Panc1 (cell line): ENCODE measurements around the gene KLHL3. TPM values are rescaled to one million over a fixed set of nuclear protein-coding genes. Genes with fewer than 3 reads are reported as not detected.

Experiments used
- ATAC-seq: fragments of 200-7000 bp; cut with Tn5 transposase; 2 replicates; pipeline ENCODE4 v1.9.1; 2020; ENCODE audit warnings: mild to moderate bottlenecking, moderate library complexity
- BruUV-seq: library from RNA; stranded (reverse); fragments of 400-500 nt; replicated peaks from 2 replicates; lab custom pipeline; 2021; lab: Mats Ljungman, UMichigan
- CTCF ChIA-PET: fragments of 300-600 bp; sonication (Branson Sonifier 250); formaldehyde crosslinking; loops from one replicate; lab custom pipeline; 2022; ENCODE audit warnings: antibody characterized with exemption; lab: Charles Lee
- POLR2A ChIA-PET: fragments of 300-600 bp; sonication (Branson Sonifier 250); formaldehyde crosslinking; loops from one replicate; lab custom pipeline; 2022; ENCODE audit warnings: antibody characterized with exemption; lab: Charles Lee
- DNase-seq: peaks from one replicate; pipeline ENCODE4 v3.0.0-alpha.2; 2010; ENCODE audit warnings: low read depth, low spot score
- H3K27ac ChIP-seq: 2 replicates; pipeline ENCODE4 v1.5.1; 2011; ENCODE audit warnings: mild to moderate bottlenecking, low read length, inconsistent platforms
- H3K27me3 ChIP-seq: fragments of 200-500 bp; sonication (Bioruptor generic); 2 replicates; pipeline ENCODE4 v1.6.0; 2014; ENCODE audit warnings: low read length, inconsistent platforms; ENCODE audit not compliant: control insufficient read depth, insufficient read depth
- H3K36me3 ChIP-seq: fragments of 200-500 bp; sonication (Bioruptor generic); 2 replicates; pipeline ENCODE4 v1.5.1; 2014; ENCODE audit warnings: inconsistent platforms, mild to moderate bottlenecking, low read length, moderate library complexity; ENCODE audit not compliant: control insufficient read depth, insufficient read depth
- H3K4me1 ChIP-seq: 2 replicates; pipeline ENCODE4 v1.5.1; 2011; ENCODE audit warnings: inconsistent platforms, mild to moderate bottlenecking, low read length, moderate library complexity; ENCODE audit not compliant: control insufficient read depth, insufficient read depth
- H3K4me3 ChIP-seq, 2 experiments: 2 replicates each; pipeline ENCODE4 v1.5.1; 2011 to 2012; ENCODE audit warnings: low read depth in 2 of 2, low read length in 2 of 2, mild to moderate bottlenecking in 2 of 2, inconsistent platforms in 1 of 2, moderate library complexity in 1 of 2
- H3K9me3 ChIP-seq: fragments of 200-500 bp; sonication (Bioruptor generic); 2 replicates; pipeline ENCODE4 v1.5.1; 2014; ENCODE audit warnings: low read depth, mild to moderate bottlenecking, inconsistent platforms, low read length, moderate library complexity; ENCODE audit not compliant: control insufficient read depth, insufficient read depth
- POLR2AphosphoS5 ChIP-seq: IDR thresholded peaks from 2 replicates; pipeline ENCODE4 v1.6.1; 2012; ENCODE audit warnings: mild to moderate bottlenecking, low read depth, low read length, moderate library complexity
- SIN3A ChIP-seq: IDR thresholded peaks from 2 replicates; pipeline ENCODE4 v1.6.1; 2012; ENCODE audit warnings: low read depth, mild to moderate bottlenecking, low read length, moderate library complexity, borderline replicate concordance; ENCODE audit not compliant: insufficient read depth
- TCF7L2 ChIP-seq: IDR thresholded peaks from 2 replicates; pipeline ENCODE4 v1.6.1; 2011; ENCODE audit warnings: mild to moderate bottlenecking, low read depth, low read length, inconsistent platforms
- in situ Hi-C: cut with HindIII; loops from 2 replicates; pipeline ENCODE4 v1.10.0; 2016; ENCODE audit warnings: low sequenced_read_pairs, low pct_unique_long_range_greater_than_20kb
- intact Hi-C: fragments of 100-400 bp; cut with micrococcal nuclease; formaldehyde crosslinking; loops from one replicate; pipeline ENCODE4 v1.10.0; 2022; ENCODE audit not compliant: unreplicated experiment
- total RNA-seq: library from RNA; stranded (reverse); gene quantifications from one replicate; pipeline ENCODE4 v1.2.1, GENCODE V29; 2021; ENCODE audit not compliant: unreplicated experiment
- TF ChIP-seq, protein P1 (sequence below), 2 experiments: IDR thresholded peaks; 2 replicates each; pipeline ENCODE4 v1.6.1; 2011 to 2012; ENCODE audit warnings: low read depth in 2 of 2, control low read depth in 1 of 2, low read length in 1 of 2, mild to moderate bottlenecking in 1 of 2, moderate library complexity in 1 of 2; ENCODE audit not compliant: insufficient read depth in 1 of 2
- TF ChIP-seq, protein P2 (sequence below): fragments of 450-650 bp; IDR thresholded peaks from 2 replicates; pipeline ENCODE4 v1.5.1; 2017; ENCODE audit warnings: mild to moderate bottlenecking

KLHL3 gene
- total RNA-seq, 1 experiment from 2014 or later = 1.9 TPM

DNA sequence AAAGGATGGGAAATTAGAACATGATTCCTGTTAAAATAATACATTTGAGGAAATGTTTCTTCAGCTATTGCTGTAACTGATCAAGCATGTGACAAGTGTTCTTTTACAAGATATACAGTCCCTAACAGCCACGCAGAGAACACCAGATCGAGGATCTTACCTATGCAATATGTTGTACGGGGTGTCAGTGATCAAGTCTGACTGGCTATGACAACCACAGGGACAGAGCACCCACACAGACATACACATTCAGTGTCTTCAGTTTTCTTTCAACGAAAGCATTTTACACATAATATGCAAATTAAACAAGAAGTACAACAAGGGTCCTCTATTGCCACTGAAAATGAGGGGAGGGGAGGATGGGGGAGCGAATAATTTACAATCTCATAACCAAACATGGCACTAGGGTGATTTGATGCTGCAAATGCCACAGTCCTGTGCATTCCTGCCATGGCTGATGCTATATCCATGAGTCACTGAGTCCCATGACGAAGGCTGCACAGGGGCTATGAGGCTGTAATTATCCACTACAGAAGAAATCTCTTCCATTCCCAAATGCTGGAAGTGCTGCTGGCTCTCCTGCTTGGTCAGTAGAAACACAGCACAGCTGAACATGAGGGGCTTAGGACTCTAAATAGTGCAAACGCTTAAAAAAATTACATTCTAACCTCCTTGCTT is 118.2 kb downstream of the KLHL3 start:
- Histone ChIP-seq H3K27ac (no peak overlapping the region), H3K36me3 (no peaks in the 10 kb centered on the region), H3K4me1 (no peaks in the 10 kb centered on the region), H3K4me3 (no peak overlapping the region), H3K9me3 (no peaks in the 10 kb centered on the region), H3K27me3 (no peaks in the 10 kb centered on the region)
- ChIA-PET CTCF (no interaction called here), POLR2A (no interaction called here)
- ATAC-seq (no peak), DNase-seq (peak; percentile 39)
- BruUV-seq = no TSS peak
- intact Hi-C loops = no loop called here
- TF ChIP-seq TCF7L2 = no peak
- no peak for TF ChIP-seq SIN3A
- TF ChIP-seq, protein P1, sequence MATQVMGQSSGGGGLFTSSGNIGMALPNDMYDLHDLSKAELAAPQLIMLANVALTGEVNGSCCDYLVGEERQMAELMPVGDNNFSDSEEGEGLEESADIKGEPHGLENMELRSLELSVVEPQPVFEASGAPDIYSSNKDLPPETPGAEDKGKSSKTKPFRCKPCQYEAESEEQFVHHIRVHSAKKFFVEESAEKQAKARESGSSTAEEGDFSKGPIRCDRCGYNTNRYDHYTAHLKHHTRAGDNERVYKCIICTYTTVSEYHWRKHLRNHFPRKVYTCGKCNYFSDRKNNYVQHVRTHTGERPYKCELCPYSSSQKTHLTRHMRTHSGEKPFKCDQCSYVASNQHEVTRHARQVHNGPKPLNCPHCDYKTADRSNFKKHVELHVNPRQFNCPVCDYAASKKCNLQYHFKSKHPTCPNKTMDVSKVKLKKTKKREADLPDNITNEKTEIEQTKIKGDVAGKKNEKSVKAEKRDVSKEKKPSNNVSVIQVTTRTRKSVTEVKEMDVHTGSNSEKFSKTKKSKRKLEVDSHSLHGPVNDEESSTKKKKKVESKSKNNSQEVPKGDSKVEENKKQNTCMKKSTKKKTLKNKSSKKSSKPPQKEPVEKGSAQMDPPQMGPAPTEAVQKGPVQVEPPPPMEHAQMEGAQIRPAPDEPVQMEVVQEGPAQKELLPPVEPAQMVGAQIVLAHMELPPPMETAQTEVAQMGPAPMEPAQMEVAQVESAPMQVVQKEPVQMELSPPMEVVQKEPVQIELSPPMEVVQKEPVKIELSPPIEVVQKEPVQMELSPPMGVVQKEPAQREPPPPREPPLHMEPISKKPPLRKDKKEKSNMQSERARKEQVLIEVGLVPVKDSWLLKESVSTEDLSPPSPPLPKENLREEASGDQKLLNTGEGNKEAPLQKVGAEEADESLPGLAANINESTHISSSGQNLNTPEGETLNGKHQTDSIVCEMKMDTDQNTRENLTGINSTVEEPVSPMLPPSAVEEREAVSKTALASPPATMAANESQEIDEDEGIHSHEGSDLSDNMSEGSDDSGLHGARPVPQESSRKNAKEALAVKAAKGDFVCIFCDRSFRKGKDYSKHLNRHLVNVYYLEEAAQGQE (IDR thresholded peaks at IDR 0.05; ENCODE audit: insufficient read depth in 1 of 2, low read depth in 2 of 2, low read length in 1 of 2) = no peak
- no peak for TF ChIP-seq POLR2AphosphoS5
- TF ChIP-seq, protein P2, sequence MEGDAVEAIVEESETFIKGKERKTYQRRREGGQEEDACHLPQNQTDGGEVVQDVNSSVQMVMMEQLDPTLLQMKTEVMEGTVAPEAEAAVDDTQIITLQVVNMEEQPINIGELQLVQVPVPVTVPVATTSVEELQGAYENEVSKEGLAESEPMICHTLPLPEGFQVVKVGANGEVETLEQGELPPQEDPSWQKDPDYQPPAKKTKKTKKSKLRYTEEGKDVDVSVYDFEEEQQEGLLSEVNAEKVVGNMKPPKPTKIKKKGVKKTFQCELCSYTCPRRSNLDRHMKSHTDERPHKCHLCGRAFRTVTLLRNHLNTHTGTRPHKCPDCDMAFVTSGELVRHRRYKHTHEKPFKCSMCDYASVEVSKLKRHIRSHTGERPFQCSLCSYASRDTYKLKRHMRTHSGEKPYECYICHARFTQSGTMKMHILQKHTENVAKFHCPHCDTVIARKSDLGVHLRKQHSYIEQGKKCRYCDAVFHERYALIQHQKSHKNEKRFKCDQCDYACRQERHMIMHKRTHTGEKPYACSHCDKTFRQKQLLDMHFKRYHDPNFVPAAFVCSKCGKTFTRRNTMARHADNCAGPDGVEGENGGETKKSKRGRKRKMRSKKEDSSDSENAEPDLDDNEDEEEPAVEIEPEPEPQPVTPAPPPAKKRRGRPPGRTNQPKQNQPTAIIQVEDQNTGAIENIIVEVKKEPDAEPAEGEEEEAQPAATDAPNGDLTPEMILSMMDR = no peak
- in situ Hi-C loops = no loop called here

DNA sequence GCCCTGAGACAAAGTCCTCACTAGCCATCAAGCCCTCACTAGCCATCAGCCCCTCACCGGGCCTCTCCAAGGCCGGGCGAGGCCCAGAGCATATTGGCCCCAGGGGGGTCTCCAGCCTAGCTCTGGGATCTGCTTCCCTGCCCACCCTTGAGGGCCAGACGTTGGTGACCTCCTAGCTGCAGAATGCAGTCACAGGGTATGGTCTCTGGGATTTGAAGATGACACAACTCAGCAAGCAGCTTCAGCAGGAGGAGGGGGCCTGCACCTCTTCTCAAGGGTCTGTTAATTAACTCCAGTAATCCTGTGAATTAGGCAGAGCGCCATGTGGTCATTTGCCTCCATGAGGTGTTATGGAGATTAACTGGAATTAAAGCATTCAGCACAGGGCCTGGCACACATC is 119.8 kb downstream of the KLHL3 start:
- Histone ChIP-seq H3K36me3 (no peaks in the 10 kb centered on the region), H3K4me3 (no peak overlapping the region), H3K27me3 (no peaks in the 10 kb centered on the region), H3K4me1 (no peaks in the 10 kb centered on the region), H3K9me3 (no peaks in the 10 kb centered on the region), H3K27ac (no peak overlapping the region)
- CTCF ChIA-PET = interaction anchor here (0.6 kb wide), 1 partner anchor 447 kb away, joined by 6 read pairs; no protein-coding TSS in a partner anchor
- intact Hi-C loops (no loop called here), in situ Hi-C loops (no loop called here)
- no peak for DNase-seq
- BruUV-seq = no TSS peak
- TF ChIP-seq, protein P1 (IDR thresholded peaks at IDR 0.05; ENCODE audit: insufficient read depth in 1 of 2, low read depth in 2 of 2, low read length in 1 of 2) = no peak
- TF ChIP-seq TCF7L2 (no peak), POLR2AphosphoS5 (no peak), SIN3A (no peak)
- TF ChIP-seq, protein P2 = no peak
- no peak for ATAC-seq
- POLR2A ChIA-PET = no interaction called here
